H1 (cell line): Measurements from ENCODE around the gene FCMR. TPM values are rescaled to one million over a fixed set of nuclear protein-coding genes. Genes with fewer than 3 reads are reported as not detected.

Experiments used
- CTCF ChIA-PET: fragments of 300-600 bp; sonication (Branson Sonifier 250); formaldehyde crosslinking; loops from one replicate; lab custom pipeline; 2021; ENCODE audit not compliant: partially characterized antibody; lab: Charles Lee
- POLR2A ChIA-PET: fragments of 300-600 bp; sonication (Branson Sonifier 250); formaldehyde crosslinking; loops from one replicate; lab custom pipeline; 2021; ENCODE audit warnings: inconsistent platforms; ENCODE audit not compliant: partially characterized antibody; lab: Charles Lee
- DNase-seq, 2 experiments: peaks; one replicate each; pipeline versions ENCODE4 v3.0.0 to v3.0.0-alpha.2; 2010 to 2022; ENCODE audit warnings: low spot score in 2 of 2, low read depth in 1 of 2, mixed read lengths in 1 of 2
- FAIRE-seq: peaks from 2 replicates; lab custom pipeline; 2011; peaks lifted over from hg19 to GRCh38; lab: Jason Lieb, UNC
- H2AFZ ChIP-seq: 2 replicates; pipeline ENCODE4 v1.8.1; 2012; ENCODE audit warnings: low read length, inconsistent platforms
- H2AK5ac ChIP-seq: 2 replicates; pipeline ENCODE4 v1.6.1; 2013; ENCODE audit warnings: low read depth, low read length
- H2BK120ac ChIP-seq: replicated peaks from 2 replicates; pipeline ENCODE3; 2013; ENCODE audit warnings: low read depth, low read length, inconsistent platforms
- H2BK12ac ChIP-seq: 2 replicates; pipeline ENCODE4 v1.6.1; 2013; ENCODE audit warnings: low read depth, low read length
- H2BK15ac ChIP-seq: 2 replicates; pipeline ENCODE4 v1.6.1; 2013; ENCODE audit warnings: low read length
- H2BK20ac ChIP-seq: 2 replicates; pipeline ENCODE4 v1.6.1; 2013; ENCODE audit warnings: low read length
- H2BK5ac ChIP-seq: 2 replicates; pipeline ENCODE4 v1.6.1; 2013; ENCODE audit warnings: low read depth, low read length
- H3K14ac ChIP-seq: 2 replicates; pipeline ENCODE4 v1.6.1; 2013; ENCODE audit warnings: inconsistent platforms; ENCODE audit not compliant: insufficient read length
- H3K18ac ChIP-seq: 2 replicates; pipeline ENCODE4 v1.6.1; 2013; ENCODE audit warnings: low read length; ENCODE audit errors: extremely low read depth
- H3K23ac ChIP-seq: 2 replicates; pipeline ENCODE4 v1.6.1; 2013; ENCODE audit warnings: inconsistent platforms; ENCODE audit not compliant: insufficient read length
- H3K23me2 ChIP-seq: 2 replicates; pipeline ENCODE4 v1.6.1; 2013; ENCODE audit warnings: low read depth, low read length
- H3K27ac ChIP-seq: 2 replicates; pipeline ENCODE4 v1.6.1; 2011; ENCODE audit warnings: low read depth, low read length, inconsistent platforms
- H3K27me3 ChIP-seq, 4 experiments: replicated peaks in 1 of 4; 1 replicate in 1 of 4; 2 replicates in 3 of 4; pipeline versions ENCODE4 v1.6.1 to v1.8.1; 2011 to 2013; ENCODE audit warnings: low read length in 3 of 4, mild to moderate bottlenecking in 3 of 4, inconsistent platforms in 2 of 4, mixed read lengths in 2 of 4, moderate library complexity in 1 of 4; ENCODE audit not compliant: control insufficient read depth in 3 of 4, insufficient read depth in 3 of 4; ENCODE audit errors: extremely low read depth in 1 of 4
- H3K36me3 ChIP-seq, 4 experiments: 2 replicates each; pipeline versions ENCODE4 v1.6.1 to v1.8.1; 2011 to 2013; ENCODE audit warnings: mild to moderate bottlenecking in 4 of 4, low read length in 3 of 4, moderate library complexity in 2 of 4, control low read depth in 1 of 4, inconsistent platforms in 1 of 4; ENCODE audit not compliant: insufficient read depth in 4 of 4, control insufficient read depth in 2 of 4
- H3K4ac ChIP-seq: replicated peaks from 2 replicates; pipeline ENCODE3; 2013; ENCODE audit warnings: low read length, low read depth, mixed read lengths, inconsistent platforms; ENCODE audit not compliant: insufficient read length
- H3K4me1 ChIP-seq, 4 experiments: replicated peaks in 1 of 4; 1 replicate in 1 of 4; 2 replicates in 3 of 4; pipeline versions ENCODE4 v1.6.1 to v1.8.1; 2011 to 2013; ENCODE audit warnings: low read length in 3 of 4, inconsistent platforms in 2 of 4, mixed read lengths in 1 of 4; ENCODE audit not compliant: insufficient read depth in 4 of 4, control insufficient read depth in 3 of 4
- H3K4me2 ChIP-seq, 2 experiments: 2 replicates each; pipeline versions ENCODE4 v1.6.1 to v1.8.1; 2011 to 2013; ENCODE audit warnings: low read depth in 2 of 2, low read length in 2 of 2, control low read depth in 1 of 2, inconsistent platforms in 1 of 2, mild to moderate bottlenecking in 1 of 2; ENCODE audit not compliant: insufficient read depth in 1 of 2
- H3K4me3 ChIP-seq, 4 experiments: fragments of 200-600, 300-600 bp in 1 of 4; sonication (generic), shearing (Covaris generic), sonication (Bioruptor Twin) in 1 of 4; 2 replicates each; pipeline versions ENCODE4 v1.5.1 to v1.8.1; 2011 to 2016; ENCODE audit warnings: low read length in 4 of 4, low read depth in 3 of 4, control low read depth in 2 of 4, inconsistent platforms in 2 of 4, mild to moderate bottlenecking in 2 of 4, mixed read lengths in 1 of 4, moderate library complexity in 1 of 4; ENCODE audit not compliant: insufficient read depth in 2 of 4; ENCODE audit errors: extremely low read depth in 1 of 4
- H3K56ac ChIP-seq: replicated peaks from 2 replicates; pipeline ENCODE3; 2013; ENCODE audit warnings: low read depth, mild to moderate bottlenecking, mixed read lengths, low read length, inconsistent platforms; ENCODE audit not compliant: insufficient read length
- H3K79me1 ChIP-seq: 2 replicates; pipeline ENCODE4 v1.6.1; 2013; ENCODE audit warnings: low read depth, low read length, control low read depth
- H3K79me2 ChIP-seq, 2 experiments: 2 replicates each; pipeline versions ENCODE4 v1.6.1 to v1.8.1; 2012 to 2013; ENCODE audit warnings: low read length in 2 of 2, mild to moderate bottlenecking in 2 of 2, inconsistent platforms in 1 of 2; ENCODE audit not compliant: insufficient read depth in 2 of 2, control insufficient read depth in 1 of 2
- H3K9ac ChIP-seq, 4 experiments: replicated peaks in 1 of 4; 1 replicate in 1 of 4; 2 replicates in 3 of 4; pipeline versions ENCODE4 v1.6.1 to v1.8.1; 2011 to 2013; ENCODE audit warnings: low read depth in 3 of 4, low read length in 3 of 4, control low read depth in 2 of 4, mild to moderate bottlenecking in 2 of 4, moderate library complexity in 2 of 4, inconsistent platforms in 1 of 4; ENCODE audit errors: extremely low read depth in 1 of 4
- H3K9me3 ChIP-seq, 2 experiments: 2 replicates each; pipeline versions ENCODE4 v1.6.1 to v1.8.1; 2012 to 2013; ENCODE audit warnings: mild to moderate bottlenecking in 2 of 2, moderate library complexity in 2 of 2, control low read depth in 1 of 2, inconsistent platforms in 1 of 2, low read depth in 1 of 2, low read length in 1 of 2, mixed read lengths in 1 of 2; ENCODE audit not compliant: insufficient read depth in 2 of 2
- H4K20me1 ChIP-seq, 2 experiments: replicated peaks in 1 of 2; 2 replicates each; pipeline versions ENCODE3 to v1.8.1; 2011 to 2013; ENCODE audit warnings: inconsistent platforms in 2 of 2, low read length in 2 of 2, mild to moderate bottlenecking in 1 of 2; ENCODE audit not compliant: insufficient read depth in 2 of 2, control insufficient read depth in 1 of 2
- H4K5ac ChIP-seq: 2 replicates; pipeline ENCODE4 v1.6.1; 2013; ENCODE audit warnings: low read length, low read depth, mixed read lengths, inconsistent platforms; ENCODE audit not compliant: insufficient read length
- H4K8ac ChIP-seq: 2 replicates; pipeline ENCODE4 v1.8.0; 2013; ENCODE audit warnings: mild to moderate bottlenecking, moderate library complexity, low read length, inconsistent platforms; ENCODE audit not compliant: insufficient read depth; ENCODE audit errors: extremely low read depth
- H4K91ac ChIP-seq: replicated peaks from 2 replicates; pipeline ENCODE3; 2013; ENCODE audit warnings: low read length, mixed read lengths, inconsistent platforms; ENCODE audit not compliant: insufficient read length
- CHD1 ChIP-seq: IDR thresholded peaks from 2 replicates; pipeline ENCODE4 v1.6.1; 2012; ENCODE audit warnings: low read depth, low read length, improper control_type of control experiment
- CTCF ChIP-seq, 3 experiments: IDR thresholded peaks; 1 replicate in 2 of 3; 2 replicates in 1 of 3; pipeline versions ENCODE4 v1.5.1 to v1.6.1; 2011; ENCODE audit warnings: low read length in 3 of 3, mild to moderate bottlenecking in 3 of 3, inconsistent platforms in 2 of 3, low read depth in 1 of 3, moderate library complexity in 1 of 3; ENCODE audit not compliant: insufficient read depth in 1 of 3; ENCODE audit errors: control extremely low read depth in 1 of 3
- SUZ12 ChIP-seq: fragments of 200-600 bp; sonication (generic); IDR thresholded peaks from 2 replicates; pipeline ENCODE4 v1.6.1; 2012; ENCODE audit warnings: mild to moderate bottlenecking, inconsistent platforms, low read length, moderate library complexity, mixed read lengths
- TEAD4 ChIP-seq: IDR thresholded peaks from 2 replicates; pipeline ENCODE4 v1.6.1; 2012; ENCODE audit warnings: low read depth, low read length, inconsistent platforms, mixed read lengths
- WGBS, 2 experiments: shearing (Covaris generic) in 1 of 2; methylation state at CpG; one replicate each; pipeline versions ENCODE4 v1.1.6 to v1.1.7; 2013 to 2015; ENCODE audit warnings: low lambda C conversion rate in 2 of 2, mixed read lengths in 2 of 2, inconsistent platforms in 1 of 2, low coverage in 1 of 2, missing lambda C conversion rate in 1 of 2; ENCODE audit not compliant: insufficient replicate concordance in 2 of 2, insufficient coverage in 1 of 2, insufficient read length in 1 of 2; ENCODE audit errors: extremely low coverage in 1 of 2, missing lambda C conversion rate in 1 of 2; 5-methylcytosine and 5-hydroxymethylcytosine counted together
- polyA plus RNA-seq, 7 experiments: library from polyadenylated mRNA; depleted of rRNA in 3 of 7; stranded (reverse) in 5 of 7; unstranded in 2 of 7; fragments of >200 nt in 5 of 7; fragments of 200-250 nt in 2 of 7; gene quantifications; 1 replicate in 5 of 7; 2 replicates in 1 of 7; 4 replicates in 1 of 7; pipeline versions ENCODE4 v1.2.1 to v1.2.3, GENCODE V29; 2011 to 2013; ENCODE audit warnings: missing spikeins in 2 of 7, mixed read lengths in 2 of 7
- total RNA-seq: library from RNA; stranded (reverse); fragmentation: NEBNext Ultra II Directional; extraction: Animal tissue kit (Norgen Biotek cat#: 25700); gene quantifications from 2 replicates; pipeline ENCODE4 v1.2.1, GENCODE V29; 2021
- TF ChIP-seq, protein P1 (sequence below): IDR thresholded peaks from 2 replicates; pipeline ENCODE4 v1.6.1; 2011; ENCODE audit warnings: low read depth, mild to moderate bottlenecking, low read length; ENCODE audit not compliant: insufficient read depth

FCMR gene
- total and polyA plus RNA-seq, 2 of the 8 experiments (the other 6 are each of a cell fraction or from before 2014, with no cell fraction given): 0.53 TPM; not detected in 1

GRCh38 chr1:206939841-206940587 lies 18.3 kb upstream of the FCMR start:
- Histone ChIP-seq H3K79me1 (no peaks in the 10 kb centered on the region), H3K9ac (no peak overlapping the region), H3K27me3 (no peaks in the 10 kb centered on the region), H3K23me2 (no peaks in the 10 kb centered on the region), H3K4me1 (no peaks in the 10 kb centered on the region), H2BK20ac (no peak overlapping the region), H3K14ac (no peak overlapping the region), H2AFZ (no peak overlapping the region), H3K79me2 (no peaks in the 10 kb centered on the region), H3K9me3 (no peaks in the 10 kb centered on the region), H3K36me3 (no peaks in the 10 kb centered on the region), H3K4ac (no peak overlapping the region), H3K23ac (no peak overlapping the region), H4K20me1 (no peaks in the 10 kb centered on the region), H2BK5ac (no peak overlapping the region), H4K5ac (no peak overlapping the region), H4K8ac (no peak overlapping the region), H3K56ac (no peak overlapping the region), H3K18ac (no peak overlapping the region), H3K4me3 (no peak overlapping the region), H4K91ac (no peak overlapping the region), H2AK5ac (no peak overlapping the region), H2BK12ac (no peak overlapping the region), H2BK15ac (no peak overlapping the region), H3K27ac (no peak overlapping the region), H2BK120ac (no peak overlapping the region), H3K4me2 (no peak overlapping the region)
- POLR2A ChIA-PET: no interaction called here
- no peak for FAIRE-seq
- CTCF ChIA-PET: interaction anchor here (1.7 to 13.7 kb wide), 3 partner anchors 9 to 40 kb away, joined by 6 to 226 read pairs (median 188); no protein-coding TSS in a partner anchor
- 89% methylated on average over 9 of the region's 9 CpGs; no CpG with 5 or more reads in 1 of the 2 experiments for WGBS, 2 experiments
- DNase-seq: no peak
- TF ChIP-seq CHD1 (no peak), TEAD4 (no peak), CTCF (IDR thresholded peaks at IDR 0.05; ENCODE audit: control extremely low read depth in 1 of 3, insufficient read depth in 1 of 3, low read depth in 1 of 3, low read length in 3 of 3) (no peak), SUZ12 (no peak)
- TF ChIP-seq, protein P1, sequence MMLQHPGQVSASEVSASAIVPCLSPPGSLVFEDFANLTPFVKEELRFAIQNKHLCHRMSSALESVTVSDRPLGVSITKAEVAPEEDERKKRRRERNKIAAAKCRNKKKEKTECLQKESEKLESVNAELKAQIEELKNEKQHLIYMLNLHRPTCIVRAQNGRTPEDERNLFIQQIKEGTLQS: no peak
